ENCODE data around the gene PLIN1.

- TF ChIP-seq CTCF (IDR thresholded peaks at IDR 0.05; ENCODE audit: low read length): no peak
- no peak for TF ChIP-seq EZH2 (IDR thresholded peaks at IDR 0.05; ENCODE audit: borderline replicate concordance, low read length)
These were observed 57.6 kb downstream of the PLIN1 start for GRCh38 chr15:89621547-89621946.
